SK-N-SH (cell line): ENCODE measurements around the gene CLDN9. TPM values are rescaled to one million over a fixed set of nuclear protein-coding genes. Genes with fewer than 3 reads are reported as not detected.

Source experiments
- CTCF ChIA-PET: fragments of 300-600, 350-600 bp; formaldehyde crosslinking; extraction: SDS; loops from one replicate; lab custom pipeline; 2021; lab: Yijun Ruan, JAX
- POLR2A ChIA-PET: fragments of 350-600 bp; sonication (Branson Sonifier 250); formaldehyde crosslinking; extraction: SDS; loops from one replicate; lab custom pipeline; 2020; ENCODE audit warnings: antibody characterized with exemption, inconsistent platforms; lab: Yijun Ruan, JAX
- DNase-seq: peaks from one replicate; pipeline ENCODE4 v3.0.0; 2012
- H2AFZ ChIP-seq: fragments of 200-600 bp; sonication (generic); 2 replicates; pipeline ENCODE4 v1.8.1; 2016; ENCODE audit warnings: antibody characterized with exemption, mild to moderate bottlenecking, low read depth
- H3F3A ChIP-seq: fragments of 200-600 bp; sonication (generic); replicated peaks from 2 replicates; pipeline ENCODE3; 2016; ENCODE audit warnings: antibody characterized with exemption, mild to moderate bottlenecking; ENCODE audit not compliant: insufficient read depth
- H3K27ac ChIP-seq, 2 experiments: fragments of 200-500 bp in 1 of 2; fragments of 200-600 bp in 1 of 2; sonication (Bioruptor generic) in 1 of 2; sonication (generic), shearing (Covaris generic) in 1 of 2; 2 replicates each; pipeline versions ENCODE4 v1.5.1 to v1.6.1; 2014 to 2016; ENCODE audit warnings: low read depth in 2 of 2, inconsistent platforms in 1 of 2, low read length in 1 of 2, mild to moderate bottlenecking in 1 of 2, mixed read lengths in 1 of 2
- H3K27me3 ChIP-seq: fragments of 200-600 bp; sonication (generic), shearing (Covaris generic); 2 replicates; pipeline ENCODE4 v1.6.1; 2016; ENCODE audit warnings: mixed run types; ENCODE audit not compliant: insufficient read depth
- H3K36me3 ChIP-seq, 2 experiments: fragments of 200-500 bp in 1 of 2; fragments of 200-600 bp in 1 of 2; sonication (Bioruptor generic) in 1 of 2; sonication (generic) in 1 of 2; replicated peaks in 1 of 2; 2 replicates each; pipeline versions ENCODE3 to v1.5.1; 2014 to 2016; ENCODE audit warnings: low read length in 1 of 2, mild to moderate bottlenecking in 1 of 2; ENCODE audit not compliant: insufficient read depth in 2 of 2, control insufficient read depth in 1 of 2
- H3K4me1 ChIP-seq, 2 experiments: fragments of 200-500 bp in 1 of 2; fragments of 200-600 bp in 1 of 2; sonication (Bioruptor generic) in 1 of 2; sonication (generic), shearing (Covaris generic) in 1 of 2; 2 replicates each; pipeline versions ENCODE4 v1.5.1 to v1.6.1; 2014 to 2016; ENCODE audit warnings: low read depth in 1 of 2, low read length in 1 of 2, mixed run types in 1 of 2; ENCODE audit not compliant: insufficient read depth in 2 of 2, control insufficient read depth in 1 of 2
- H3K4me2 ChIP-seq: fragments of 200-600 bp; sonication (generic), shearing (Covaris generic); 2 replicates; pipeline ENCODE4 v1.6.1; 2017; ENCODE audit warnings: mixed run types
- H3K4me3 ChIP-seq, 2 experiments: fragments of 200-500 bp in 1 of 2; fragments of 200-600 bp in 1 of 2; sonication (Bioruptor generic) in 1 of 2; sonication (generic), shearing (Covaris generic) in 1 of 2; 2 replicates each; pipeline versions ENCODE4 v1.5.1 to v1.8.1; 2014 to 2016; ENCODE audit warnings: low read depth in 2 of 2, inconsistent platforms in 1 of 2, low read length in 1 of 2, mild to moderate bottlenecking in 1 of 2, mixed read lengths in 1 of 2, moderate library complexity in 1 of 2
- H3K79me2 ChIP-seq: fragments of 200-600 bp; sonication (generic); 2 replicates; pipeline ENCODE4 v1.8.1; 2017; ENCODE audit warnings: mild to moderate bottlenecking; ENCODE audit not compliant: insufficient read depth
- H3K9ac ChIP-seq: fragments of 200-600 bp; sonication (generic); 2 replicates; pipeline ENCODE4 v1.6.1; 2017; ENCODE audit warnings: mixed run types
- H3K9me2 ChIP-seq: fragments of 200-600 bp; sonication (generic); 2 replicates; pipeline ENCODE4 v1.6.1; 2017; ENCODE audit warnings: mixed run types
- H3K9me3 ChIP-seq: fragments of 200-600 bp; sonication (generic); 2 replicates; pipeline ENCODE4 v1.6.1; 2017; ENCODE audit warnings: mixed run types, mild to moderate bottlenecking, moderate library complexity
- H4K20me1 ChIP-seq: fragments of 200-600 bp; sonication (generic); 2 replicates; pipeline ENCODE4 v1.6.1; 2017; ENCODE audit warnings: mild to moderate bottlenecking, mixed run types; ENCODE audit not compliant: insufficient read depth
- EP300 ChIP-seq, 2 experiments: IDR thresholded peaks; 2 replicates each; pipeline versions ENCODE4 v1.4.0 to v1.6.1; 2012; ENCODE audit warnings: borderline replicate concordance in 1 of 2, low read depth in 1 of 2, low read length in 1 of 2
- EZH2phosphoT487 ChIP-seq: fragments of 200-600 bp; sonication (generic); IDR thresholded peaks from 2 replicates; pipeline ENCODE4 v1.6.1; 2017; ENCODE audit warnings: low read depth, mixed run types, mild to moderate bottlenecking, antibody characterized with exemption, moderate library complexity, borderline replicate concordance
- FOXJ3 ChIP-seq: sonication (generic); formaldehyde crosslinking; IDR thresholded peaks from 2 replicates; pipeline ENCODE4 v1.5.1; 2020; ENCODE audit warnings: mild to moderate bottlenecking, missing genetic modification reagents
- FOXM1 ChIP-seq: IDR thresholded peaks from 2 replicates; pipeline ENCODE4 v1.4.0; 2012; ENCODE audit warnings: low read depth, mild to moderate bottlenecking
- GABPA ChIP-seq: IDR thresholded peaks from 2 replicates; pipeline ENCODE4 v1.4.0; 2012; ENCODE audit warnings: low read depth, mild to moderate bottlenecking
- GATA2 ChIP-seq: sonication (generic); formaldehyde crosslinking; IDR thresholded peaks from 2 replicates; pipeline ENCODE4 v1.5.0; 2020; ENCODE audit warnings: mild to moderate bottlenecking, missing genetic modification reagents
- JUND ChIP-seq: IDR thresholded peaks from 2 replicates; pipeline ENCODE4 v1.4.0; 2012
- MXI1 ChIP-seq: IDR thresholded peaks from 2 replicates; pipeline ENCODE4 v1.6.1; 2012; ENCODE audit warnings: mild to moderate bottlenecking, low read depth, low read length, improper control_type of control experiment
- NFIC ChIP-seq: IDR thresholded peaks from 2 replicates; pipeline ENCODE4 v1.4.0; 2012; ENCODE audit warnings: borderline replicate concordance
- POLR2AphosphoS5 ChIP-seq: IDR thresholded peaks from 2 replicates; pipeline ENCODE4 v1.6.1; 2012; ENCODE audit warnings: low read depth, low read length
- RCOR1 ChIP-seq: fragments of 150-350 bp; IDR thresholded peaks from 2 replicates; pipeline ENCODE4 v1.6.1; 2017; ENCODE audit warnings: antibody characterized with exemption, low read length
- RFX5 ChIP-seq: IDR thresholded peaks from 2 replicates; pipeline ENCODE4 v1.6.1; 2012; ENCODE audit warnings: mild to moderate bottlenecking, improper control_type of control experiment, low read length
- RXRA ChIP-seq: IDR thresholded peaks from 2 replicates; pipeline ENCODE4 v1.4.0; 2012; ENCODE audit warnings: low read depth, mild to moderate bottlenecking, borderline replicate concordance
- SIN3A ChIP-seq: IDR thresholded peaks from 2 replicates; pipeline ENCODE4 v1.6.1; 2012; ENCODE audit warnings: low read depth, mild to moderate bottlenecking, low read length, moderate library complexity, borderline replicate concordance
- SMC3 ChIP-seq: IDR thresholded peaks from 2 replicates; pipeline ENCODE4 v1.6.1; 2012; ENCODE audit warnings: low read depth, low read length, improper control_type of control experiment
- TAF1 ChIP-seq: IDR thresholded peaks from 2 replicates; pipeline ENCODE4 v1.6.1; 2012; ENCODE audit warnings: low read depth, mild to moderate bottlenecking, low read length, moderate library complexity, borderline replicate concordance
- TCF12 ChIP-seq: IDR thresholded peaks from 2 replicates; pipeline ENCODE4 v1.4.0; 2012
- TEAD4 ChIP-seq: IDR thresholded peaks from 2 replicates; pipeline ENCODE4 v1.4.0; 2012; ENCODE audit warnings: mild to moderate bottlenecking, borderline replicate concordance; ENCODE audit not compliant: insufficient read depth
- YY1 ChIP-seq: IDR thresholded peaks from 2 replicates; pipeline ENCODE4 v1.4.0; 2012; ENCODE audit warnings: low read depth, mild to moderate bottlenecking
- WGBS: methylation state at CpG from one replicate; pipeline ENCODE4 v1.1.6; 2017; ENCODE audit warnings: low lambda C conversion rate; 5-methylcytosine and 5-hydroxymethylcytosine counted together
- polyA plus RNA-seq, 3 experiments: library from polyadenylated mRNA; depleted of rRNA; stranded (reverse); fragments of >200 nt; gene quantifications; 2 replicates each; pipeline ENCODE4 v1.2.3, GENCODE V29; 2012
- TF ChIP-seq, protein P1 (sequence below): fragments of 200-600 bp; sonication (generic); IDR thresholded peaks from 2 replicates; pipeline ENCODE4 v1.6.1; 2017; ENCODE audit warnings: antibody characterized with exemption, mild to moderate bottlenecking, moderate library complexity
- TF ChIP-seq, protein P2 (sequence below): fragments of 150-350 bp; IDR thresholded peaks from 2 replicates; pipeline ENCODE4 v1.6.1; 2017; ENCODE audit warnings: antibody characterized with exemption, low read length, low read depth, borderline replicate concordance
- TF ChIP-seq, protein P3 (sequence below): IDR thresholded peaks from 2 replicates; pipeline ENCODE4; 2012
- TF ChIP-seq, protein P4 (sequence below): fragments of 150-350 bp; IDR thresholded peaks from 2 replicates; pipeline ENCODE4 v1.6.1; 2016; ENCODE audit warnings: mild to moderate bottlenecking, low read depth, low read length

The CLDN9 gene
- polyA plus RNA-seq, 1 of the 3 experiments (the other 2 are of a cell fraction): 0.08 TPM

DNA sequence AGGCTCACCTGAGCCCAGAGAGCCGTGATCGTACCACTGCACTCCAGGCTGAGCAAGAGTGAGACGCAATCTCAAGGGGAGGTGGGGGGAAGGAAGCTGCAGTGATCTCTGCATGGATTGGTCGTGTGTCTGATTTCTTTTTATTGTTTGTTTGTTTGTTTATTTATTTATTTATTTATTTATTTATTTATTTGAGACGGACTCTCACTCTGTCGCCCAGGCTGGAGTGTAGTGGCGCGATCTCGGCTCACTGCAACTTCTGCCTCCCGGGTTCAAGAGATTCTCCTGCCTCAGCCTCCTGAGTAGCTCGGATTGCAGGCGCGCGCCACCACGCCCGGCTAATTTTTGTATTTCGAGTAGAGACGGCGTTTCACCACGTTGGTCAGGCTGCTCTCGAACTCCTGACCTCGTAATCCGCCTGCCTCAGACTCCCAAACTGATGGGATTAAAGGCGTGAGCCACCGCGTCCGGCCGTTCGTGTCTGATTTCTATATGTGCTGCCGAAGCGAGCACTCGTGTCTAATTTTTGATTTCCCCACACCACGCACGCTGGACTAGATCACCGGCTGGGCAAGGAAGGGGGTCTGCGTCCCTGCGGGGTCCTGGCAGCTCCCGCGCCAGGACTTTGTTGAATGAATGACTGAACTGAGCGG is 7.0 kb downstream of the CLDN9 start (continued):
- TF ChIP-seq, protein P1, sequence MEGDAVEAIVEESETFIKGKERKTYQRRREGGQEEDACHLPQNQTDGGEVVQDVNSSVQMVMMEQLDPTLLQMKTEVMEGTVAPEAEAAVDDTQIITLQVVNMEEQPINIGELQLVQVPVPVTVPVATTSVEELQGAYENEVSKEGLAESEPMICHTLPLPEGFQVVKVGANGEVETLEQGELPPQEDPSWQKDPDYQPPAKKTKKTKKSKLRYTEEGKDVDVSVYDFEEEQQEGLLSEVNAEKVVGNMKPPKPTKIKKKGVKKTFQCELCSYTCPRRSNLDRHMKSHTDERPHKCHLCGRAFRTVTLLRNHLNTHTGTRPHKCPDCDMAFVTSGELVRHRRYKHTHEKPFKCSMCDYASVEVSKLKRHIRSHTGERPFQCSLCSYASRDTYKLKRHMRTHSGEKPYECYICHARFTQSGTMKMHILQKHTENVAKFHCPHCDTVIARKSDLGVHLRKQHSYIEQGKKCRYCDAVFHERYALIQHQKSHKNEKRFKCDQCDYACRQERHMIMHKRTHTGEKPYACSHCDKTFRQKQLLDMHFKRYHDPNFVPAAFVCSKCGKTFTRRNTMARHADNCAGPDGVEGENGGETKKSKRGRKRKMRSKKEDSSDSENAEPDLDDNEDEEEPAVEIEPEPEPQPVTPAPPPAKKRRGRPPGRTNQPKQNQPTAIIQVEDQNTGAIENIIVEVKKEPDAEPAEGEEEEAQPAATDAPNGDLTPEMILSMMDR: no peak
- TF ChIP-seq RFX5: no peak
- no peak for TF ChIP-seq FOXM1
- TF ChIP-seq, protein P2, sequence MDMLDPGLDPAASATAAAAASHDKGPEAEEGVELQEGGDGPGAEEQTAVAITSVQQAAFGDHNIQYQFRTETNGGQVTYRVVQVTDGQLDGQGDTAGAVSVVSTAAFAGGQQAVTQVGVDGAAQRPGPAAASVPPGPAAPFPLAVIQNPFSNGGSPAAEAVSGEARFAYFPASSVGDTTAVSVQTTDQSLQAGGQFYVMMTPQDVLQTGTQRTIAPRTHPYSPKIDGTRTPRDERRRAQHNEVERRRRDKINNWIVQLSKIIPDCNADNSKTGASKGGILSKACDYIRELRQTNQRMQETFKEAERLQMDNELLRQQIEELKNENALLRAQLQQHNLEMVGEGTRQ: no peak
- TF ChIP-seq, protein P3, sequence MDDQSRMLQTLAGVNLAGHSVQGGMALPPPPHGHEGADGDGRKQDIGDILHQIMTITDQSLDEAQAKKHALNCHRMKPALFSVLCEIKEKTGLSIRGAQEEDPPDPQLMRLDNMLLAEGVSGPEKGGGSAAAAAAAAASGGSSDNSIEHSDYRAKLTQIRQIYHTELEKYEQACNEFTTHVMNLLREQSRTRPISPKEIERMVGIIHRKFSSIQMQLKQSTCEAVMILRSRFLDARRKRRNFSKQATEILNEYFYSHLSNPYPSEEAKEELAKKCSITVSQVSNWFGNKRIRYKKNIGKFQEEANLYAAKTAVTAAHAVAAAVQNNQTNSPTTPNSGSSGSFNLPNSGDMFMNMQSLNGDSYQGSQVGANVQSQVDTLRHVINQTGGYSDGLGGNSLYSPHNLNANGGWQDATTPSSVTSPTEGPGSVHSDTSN: no peak
- TF ChIP-seq RXRA: no peak

DNA sequence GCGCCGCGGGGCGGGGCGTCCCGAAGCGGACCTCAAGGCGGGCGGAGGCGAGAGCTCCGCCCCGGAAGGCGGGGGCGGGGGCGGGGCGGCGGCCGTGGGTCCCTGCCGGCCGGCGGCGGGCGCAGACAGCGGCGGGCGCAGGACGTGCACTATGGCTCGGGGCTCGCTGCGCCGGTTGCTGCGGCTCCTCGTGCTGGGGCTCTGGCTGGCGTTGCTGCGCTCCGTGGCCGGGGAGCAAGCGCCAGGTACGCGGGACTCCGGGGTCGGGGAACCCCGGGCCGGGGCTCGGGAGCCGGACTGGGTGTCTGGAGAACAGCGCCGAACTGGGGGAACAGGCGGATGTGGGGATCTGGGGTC is 7.5 kb downstream of the CLDN9 start, which contains the start of gene TNFRSF12A:
Gene TNFRSF12A, plus strand, starts transcription at position 122 of the 357 bp plus-strand sequence. Its CDS starts 30 bp downstream, at position 152.
- Histone ChIP-seq H3K9me3 (no peaks in the 10 kb centered on the region), H2AFZ (0 out of 2 replicates have a peak within 1 kb of the TSS, but pooled peaks have one; percentile 81), H3K36me3 (peaks cover 4 to 16% of the 10 kb centered on the region in 2 experiments), H3K9ac (peak within 1 kb of the TSS; percentile 100), H3K27me3 (no peaks in the 10 kb centered on the region), H3K79me2 (peaks cover 11% of the 10 kb centered on the region; the same call in 1 of the 2 replicates), H3K9me2 (no peaks in the 10 kb centered on the region), H3K27ac (peak within 1 kb of the TSS; percentile 87 to 99), H4K20me1 (peaks cover 8% of the 10 kb centered on the region), H3K4me2 (peak within 1 kb of the TSS; percentile 99), H3K4me1 (peaks cover 8 to 33% of the 10 kb centered on the region in 2 experiments; a peak in 3 of 4 replicates), H3K4me3 (peak within 1 kb of the TSS; percentile 80 to 88), H3F3A (peaks cover 36% of the 10 kb centered on the region)
- no CpG with 5 or more reads among the region's 49 CpGs for WGBS
- DNase-seq: peak; percentile 95
- CTCF ChIA-PET: interaction anchor here (0.8 to 8.5 kb wide), 7 partner anchors 8 to 152 kb away, joined by 3 to 111 read pairs (median 4); partner anchors contain the start of gene CLDN9
- POLR2A ChIA-PET: interaction anchor here (1.3 to 1.4 kb wide), 2 partner anchors 10 to 16 kb away, joined by 4 to 8 read pairs; no protein-coding TSS in a partner anchor
- TF ChIP-seq, protein P4, sequence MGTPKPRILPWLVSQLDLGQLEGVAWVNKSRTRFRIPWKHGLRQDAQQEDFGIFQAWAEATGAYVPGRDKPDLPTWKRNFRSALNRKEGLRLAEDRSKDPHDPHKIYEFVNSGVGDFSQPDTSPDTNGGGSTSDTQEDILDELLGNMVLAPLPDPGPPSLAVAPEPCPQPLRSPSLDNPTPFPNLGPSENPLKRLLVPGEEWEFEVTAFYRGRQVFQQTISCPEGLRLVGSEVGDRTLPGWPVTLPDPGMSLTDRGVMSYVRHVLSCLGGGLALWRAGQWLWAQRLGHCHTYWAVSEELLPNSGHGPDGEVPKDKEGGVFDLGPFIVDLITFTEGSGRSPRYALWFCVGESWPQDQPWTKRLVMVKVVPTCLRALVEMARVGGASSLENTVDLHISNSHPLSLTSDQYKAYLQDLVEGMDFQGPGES: no peak
- TF ChIP-seq GABPA (no peak), SMC3 (no peak), TAF1 (peak; percentile 93), NFIC (no peak), TCF12 (no peak), GATA2 (CRISPR knock-in tag) (no peak), YY1 (no peak), SIN3A (peak; percentile 53; the same call in 1 of the 2 replicates), POLR2AphosphoS5 (peak; percentile 87), JUND (no peak), EZH2phosphoT487 (no peak), RCOR1 (no peak), RXRA (no peak), FOXM1 (no peak), MXI1 (peak; percentile 65; the same call in 1 of the 2 replicates), EP300 (IDR thresholded peaks at IDR 0.05; ENCODE audit: borderline replicate concordance in 1 of 2, low read depth in 1 of 2, low read length in 1 of 2) (no peak), TEAD4 (no peak), FOXJ3 (CRISPR knock-in tag) (no peak)
